NCI-H1694 treated with DMSO at 0.1 percent for 48 hours (cell line): ENCODE measurements around the gene NOC4L.
"Not testable (repeated sequence)": the region's sequence is repeated elsewhere in the genome, so short reads cannot be mapped to it uniquely, and the experiment has no call there.

Source experiments
- DNase-seq: peaks from one replicate; lab custom pipeline; 2025; lab: John Stamatoyannopoulos, UW

The NOC4L gene

GRCh38 chr12:132144115-132144809 is at the start of gene NOC4L, which contains the start of gene DDX51:
TSS of gene NOC4L (plus strand) at chr12:132144457. CDS start at chr12:132144489, 32 bp downstream.
TSS of gene DDX51 (minus strand) at chr12:132144319. CDS start at chr12:132144296, 23 bp downstream.
- DNase-seq: peak; percentile 71

GRCh38 chr12:132095520-132096409 is 48.5 kb upstream of the NOC4L start:
- no peak for DNase-seq

GRCh38 chr12:132099739-132100138 is 44.5 kb upstream of the NOC4L start:
- no peak for DNase-seq

- DNase-seq: no peak
Observed at GRCh38 chr12:132100306-132101065, 43.8 kb upstream of the NOC4L start.

GRCh38 chr12:132102297-132102696 is 42.0 kb upstream of the NOC4L start:
- no peak for DNase-seq

- not testable (repeated sequence) for DNase-seq
Observed at GRCh38 chr12:132103072-132103471, 41.2 kb upstream of the NOC4L start.

- DNase-seq: no peak
Observed at GRCh38 chr12:132103542-132104308, 40.5 kb upstream of the NOC4L start.

GRCh38 chr12:132105467-132105866 is 38.8 kb upstream of the NOC4L start:
- no peak for DNase-seq

- DNase-seq: no peak
Observed at GRCh38 chr12:132106921-132107320, 37.3 kb upstream of the NOC4L start.

GRCh38 chr12:132108211-132108832 is 35.9 kb upstream of the NOC4L start:
- no peak for DNase-seq

- DNase-seq: no peak
Observed at GRCh38 chr12:132109741-132110140, 34.5 kb upstream of the NOC4L start.

- DNase-seq: no peak
Observed at GRCh38 chr12:132110677-132111076, 33.6 kb upstream of the NOC4L start.

GRCh38 chr12:132111654-132112304 is 32.5 kb upstream of the NOC4L start:
- DNase-seq: no peak

- DNase-seq: no peak
Observed at GRCh38 chr12:132114667-132115066, 29.6 kb upstream of the NOC4L start.

- no peak for DNase-seq
Observed at GRCh38 chr12:132115500-132115899, 28.8 kb upstream of the NOC4L start.

- no peak for DNase-seq
Observed at GRCh38 chr12:132116709-132117557, 27.3 kb upstream of the NOC4L start.

- no peak for DNase-seq
Observed at GRCh38 chr12:132117558-132117875, 26.7 kb upstream of the NOC4L start.

- no peak for DNase-seq
Observed at GRCh38 chr12:132118876-132119275, 25.4 kb upstream of the NOC4L start.

- DNase-seq: no peak
Observed at GRCh38 chr12:132121283-132121682, 23.0 kb upstream of the NOC4L start.
